ENCODE measurements around the gene ADARB2.

DNA sequence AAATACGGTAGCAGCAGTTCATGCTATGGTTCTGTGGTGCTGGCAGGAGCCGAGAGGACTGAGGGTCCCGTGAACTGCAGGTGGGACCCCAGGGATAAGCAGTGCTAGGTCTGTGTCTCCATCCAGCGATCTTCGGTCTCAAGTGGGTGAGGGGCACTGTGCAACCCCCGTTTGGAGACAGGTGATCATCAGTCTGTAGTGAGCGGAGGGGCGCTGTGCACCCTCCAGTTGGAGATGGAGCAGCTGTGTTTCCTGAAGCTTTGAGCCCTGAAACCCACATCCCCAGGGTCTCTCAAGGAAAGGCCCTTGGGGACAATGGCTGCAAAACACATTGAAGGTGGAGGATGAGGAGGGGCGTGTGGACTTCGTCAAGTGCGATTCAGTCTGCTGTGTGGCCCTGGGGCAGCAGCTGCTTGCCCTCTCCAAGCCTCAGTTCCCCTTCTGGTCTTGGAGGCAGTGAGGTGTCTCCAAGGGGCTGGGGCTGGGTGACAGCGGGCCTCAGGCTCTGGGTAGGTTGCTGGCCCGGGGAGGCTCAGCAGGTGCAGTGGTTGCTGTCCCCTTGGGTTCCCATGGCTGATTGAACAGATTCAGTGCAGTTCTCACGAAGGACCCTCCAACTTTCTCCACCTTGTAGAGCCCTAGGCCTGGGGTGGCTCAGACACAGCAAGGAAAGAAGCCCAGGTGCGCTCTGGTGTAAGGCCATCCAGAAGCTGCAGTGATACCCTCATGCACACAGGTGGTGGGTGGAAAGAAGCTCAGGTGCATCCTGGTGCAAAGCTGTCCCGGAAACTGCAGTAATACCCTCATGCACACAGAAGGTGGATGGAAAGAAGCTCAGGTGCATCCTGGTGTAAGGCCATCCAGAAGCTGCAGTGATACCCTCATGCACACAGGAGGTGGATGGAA, 160.6 kb downstream of the ADARB2 start:
- TF ChIP-seq, protein P1, sequence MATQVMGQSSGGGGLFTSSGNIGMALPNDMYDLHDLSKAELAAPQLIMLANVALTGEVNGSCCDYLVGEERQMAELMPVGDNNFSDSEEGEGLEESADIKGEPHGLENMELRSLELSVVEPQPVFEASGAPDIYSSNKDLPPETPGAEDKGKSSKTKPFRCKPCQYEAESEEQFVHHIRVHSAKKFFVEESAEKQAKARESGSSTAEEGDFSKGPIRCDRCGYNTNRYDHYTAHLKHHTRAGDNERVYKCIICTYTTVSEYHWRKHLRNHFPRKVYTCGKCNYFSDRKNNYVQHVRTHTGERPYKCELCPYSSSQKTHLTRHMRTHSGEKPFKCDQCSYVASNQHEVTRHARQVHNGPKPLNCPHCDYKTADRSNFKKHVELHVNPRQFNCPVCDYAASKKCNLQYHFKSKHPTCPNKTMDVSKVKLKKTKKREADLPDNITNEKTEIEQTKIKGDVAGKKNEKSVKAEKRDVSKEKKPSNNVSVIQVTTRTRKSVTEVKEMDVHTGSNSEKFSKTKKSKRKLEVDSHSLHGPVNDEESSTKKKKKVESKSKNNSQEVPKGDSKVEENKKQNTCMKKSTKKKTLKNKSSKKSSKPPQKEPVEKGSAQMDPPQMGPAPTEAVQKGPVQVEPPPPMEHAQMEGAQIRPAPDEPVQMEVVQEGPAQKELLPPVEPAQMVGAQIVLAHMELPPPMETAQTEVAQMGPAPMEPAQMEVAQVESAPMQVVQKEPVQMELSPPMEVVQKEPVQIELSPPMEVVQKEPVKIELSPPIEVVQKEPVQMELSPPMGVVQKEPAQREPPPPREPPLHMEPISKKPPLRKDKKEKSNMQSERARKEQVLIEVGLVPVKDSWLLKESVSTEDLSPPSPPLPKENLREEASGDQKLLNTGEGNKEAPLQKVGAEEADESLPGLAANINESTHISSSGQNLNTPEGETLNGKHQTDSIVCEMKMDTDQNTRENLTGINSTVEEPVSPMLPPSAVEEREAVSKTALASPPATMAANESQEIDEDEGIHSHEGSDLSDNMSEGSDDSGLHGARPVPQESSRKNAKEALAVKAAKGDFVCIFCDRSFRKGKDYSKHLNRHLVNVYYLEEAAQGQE (IDR thresholded peaks at IDR 0.05; ENCODE audit: insufficient read depth in 1 of 2, low read depth in 2 of 2, low read length in 2 of 2): no peak
- TF ChIP-seq POLR2AphosphoS5 (IDR thresholded peaks at IDR 0.05; ENCODE audit: low read depth, low read length): no peak
- no peak for TF ChIP-seq SIN3A (IDR thresholded peaks at IDR 0.05; ENCODE audit: borderline replicate concordance, insufficient read depth, low read length)
- TF ChIP-seq TAF1 (IDR thresholded peaks at IDR 0.05; ENCODE audit: borderline replicate concordance, insufficient read depth, low read length): no peak
- no peak for TF ChIP-seq FOXP2 (optimal IDR thresholded peaks at IDR 0.05; ENCODE audit: borderline replicate concordance, extremely low read depth, extremely low read length, insufficient read depth)
